Measurements from ENCODE around the gene ACOT7.
"Not testable (repeated sequence)": the region's sequence is repeated elsewhere in the genome, so short reads cannot be mapped to it uniquely, and the experiment has no call there.

The ACOT7 gene

DNA sequence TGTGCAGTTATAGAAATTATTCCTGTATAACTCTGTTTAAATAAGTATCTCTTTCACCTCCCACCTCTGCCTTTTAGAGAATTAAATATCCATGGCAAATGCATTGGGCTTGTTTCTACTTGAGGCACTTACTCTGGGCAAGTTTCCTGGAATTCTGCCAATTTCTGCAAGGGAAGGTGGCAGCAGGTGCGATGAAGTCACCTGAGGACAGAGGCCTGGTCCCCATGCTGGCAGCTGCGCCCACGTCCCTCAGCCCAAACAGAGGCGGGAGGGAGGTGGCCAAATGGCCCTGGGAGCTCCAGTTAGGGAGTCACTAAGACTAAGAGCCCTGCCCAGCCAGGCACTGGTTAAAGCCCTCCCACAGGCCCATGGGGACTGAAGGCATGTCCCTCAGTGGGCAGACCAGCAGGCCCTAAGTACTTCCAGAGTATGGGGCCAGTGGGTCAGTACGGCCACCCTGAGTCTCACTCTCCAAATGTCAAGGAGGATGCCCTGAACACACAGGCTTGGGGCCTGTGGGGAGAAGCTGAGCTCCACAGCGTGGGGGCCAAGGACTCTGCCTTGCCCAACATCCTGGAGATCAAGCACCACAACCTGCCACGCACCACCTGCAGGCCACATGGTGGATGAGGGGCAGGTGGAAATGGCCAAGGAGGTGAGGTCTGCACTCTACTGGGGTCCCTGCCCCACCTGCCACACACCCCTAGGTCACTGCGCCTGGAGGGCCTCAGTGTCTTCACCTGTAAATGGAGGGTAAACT lies 19.4 kb downstream of the ACOT7 start:
- Histone ChIP-seq H3K9me3 (ENCODE audit: insufficient read depth, low read length) (no peaks in the 10 kb centered on the region), H2AFZ (ENCODE audit: low read depth, low read length, severe bottlenecking) (no peak overlapping the region), H3K9ac (ENCODE audit: low read length) (no peak overlapping the region), H3K36me3 (ENCODE audit: low read length) (no peaks in the 10 kb centered on the region), H3K4me2 (ENCODE audit: low read depth, low read length, poor library complexity, severe bottlenecking) (no peak overlapping the region), H3K9me2 (replicated peaks; ENCODE audit: insufficient read depth, low read length) (no peaks in the 10 kb centered on the region), H3K79me2 (ENCODE audit: insufficient read depth, low read length) (no peaks in the 10 kb centered on the region), H3K27me3 (ENCODE audit: low read length) (no peaks in the 10 kb centered on the region), H3F3A (ENCODE audit: insufficient read depth) (no peaks in the 10 kb centered on the region), H3K27ac (ENCODE audit: low read depth, low read length) (no peak overlapping the region), H3K4me3 (ENCODE audit: insufficient read depth, low read length, poor library complexity, severe bottlenecking) (no peak overlapping the region), H4K20me1 (ENCODE audit: low read depth, low read length) (no peaks in the 10 kb centered on the region)
- TF ChIP-seq CTCF (IDR thresholded peaks at IDR 0.05; ENCODE audit: insufficient read depth, low read length, poor library complexity, severe bottlenecking) (no peak), EZH2phosphoT487 (conservative IDR thresholded peaks at IDR 0.05; ENCODE audit: low read length) (no peak)

GRCh38 chr1:6372236-6372635 lies 21.3 kb downstream of the ACOT7 start:
- H3K4me2 ChIP-seq (ENCODE audit: low read depth, low read length, poor library complexity, severe bottlenecking); H2AFZ ChIP-seq (ENCODE audit: low read depth, low read length, severe bottlenecking); H3K79me2 ChIP-seq (ENCODE audit: insufficient read depth, low read length); H3K36me3 ChIP-seq (ENCODE audit: low read length); H3K27ac ChIP-seq (ENCODE audit: low read depth, low read length); H3K27me3 ChIP-seq (ENCODE audit: low read length); H3F3A ChIP-seq (ENCODE audit: insufficient read depth); H3K4me3 ChIP-seq (ENCODE audit: insufficient read depth, low read length, poor library complexity, severe bottlenecking); H3K9me2 ChIP-seq (replicated peaks; ENCODE audit: insufficient read depth, low read length); H4K20me1 ChIP-seq (ENCODE audit: low read depth, low read length); H3K9ac ChIP-seq (ENCODE audit: low read length): not testable (repeated sequence)
- peaks cover 13% of the 10 kb centered on the region for H3K9me3 ChIP-seq (ENCODE audit: insufficient read depth, low read length)

DNA sequence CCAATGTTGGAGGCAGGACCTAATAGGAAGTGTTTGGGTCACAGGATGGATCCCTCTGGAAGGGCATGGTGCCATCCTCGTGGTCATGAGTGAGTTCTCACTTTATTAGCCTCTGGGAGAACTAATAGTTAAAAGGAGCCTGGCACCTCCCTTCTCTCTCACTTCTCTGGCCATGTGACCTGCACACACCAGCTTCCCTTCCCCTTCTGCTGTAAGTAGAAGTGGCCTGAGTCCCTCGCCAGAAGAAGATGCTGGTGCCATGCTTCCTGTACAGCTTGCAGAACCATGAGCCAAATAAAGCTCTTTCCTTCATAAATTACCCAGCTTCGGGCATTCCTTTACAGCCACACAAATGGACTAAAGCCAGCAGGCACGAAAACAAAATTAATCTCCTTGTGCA lies 23.6 kb downstream of the ACOT7 start:
- Histone ChIP-seq H3K4me3 (ENCODE audit: insufficient read depth, low read length, poor library complexity, severe bottlenecking) (no peak overlapping the region), H3K9ac (ENCODE audit: low read length) (no peak overlapping the region), H3K79me2 (ENCODE audit: insufficient read depth, low read length) (no peaks in the 10 kb centered on the region), H3K4me2 (ENCODE audit: low read depth, low read length, poor library complexity, severe bottlenecking) (no peak overlapping the region), H3K36me3 (ENCODE audit: low read length) (no peaks in the 10 kb centered on the region), H3K9me3 (ENCODE audit: insufficient read depth, low read length) (peaks cover 14% of the 10 kb centered on the region), H3K27me3 (ENCODE audit: low read length) (no peaks in the 10 kb centered on the region), H2AFZ (ENCODE audit: low read depth, low read length, severe bottlenecking) (no peak overlapping the region), H3K27ac (ENCODE audit: low read depth, low read length) (no peak overlapping the region), H4K20me1 (ENCODE audit: low read depth, low read length) (no peaks in the 10 kb centered on the region), H3K9me2 (replicated peaks; ENCODE audit: insufficient read depth, low read length) (no peaks in the 10 kb centered on the region), H3F3A (ENCODE audit: insufficient read depth) (no peaks in the 10 kb centered on the region)
- TF ChIP-seq EZH2phosphoT487 (conservative IDR thresholded peaks at IDR 0.05; ENCODE audit: low read length): no peak
- no peak for TF ChIP-seq CTCF (IDR thresholded peaks at IDR 0.05; ENCODE audit: insufficient read depth, low read length, poor library complexity, severe bottlenecking)

- Histone ChIP-seq H3K4me3 (ENCODE audit: insufficient read depth, low read length, poor library complexity, severe bottlenecking) (no peak overlapping the region), H3K79me2 (ENCODE audit: insufficient read depth, low read length) (no peaks in the 10 kb centered on the region)
- no peak for TF ChIP-seq EZH2phosphoT487 (conservative IDR thresholded peaks at IDR 0.05; ENCODE audit: low read length)
- TF ChIP-seq CTCF (IDR thresholded peaks at IDR 0.05; ENCODE audit: insufficient read depth, low read length, poor library complexity, severe bottlenecking): no peak
Measured at GRCh38 chr1:6367381-6368012, 26.1 kb downstream of the ACOT7 start.

More at GRCh38 chr1:6367381-6368012, 26.1 kb downstream of the ACOT7 start:
- no peaks in the 10 kb centered on the region for H3K9me2 ChIP-seq (replicated peaks; ENCODE audit: insufficient read depth, low read length)
- no peak overlapping the region for H3K4me2 ChIP-seq (ENCODE audit: low read depth, low read length, poor library complexity, severe bottlenecking)
- H3K36me3 ChIP-seq (ENCODE audit: low read length): no peaks in the 10 kb centered on the region
- no peak overlapping the region for H3K9ac ChIP-seq (ENCODE audit: low read length)
- no peak overlapping the region for H2AFZ ChIP-seq (ENCODE audit: low read depth, low read length, severe bottlenecking)
- H3K9me3 ChIP-seq (ENCODE audit: insufficient read depth, low read length): peaks cover 14% of the 10 kb centered on the region
- H3K27ac ChIP-seq (ENCODE audit: low read depth, low read length): no peak overlapping the region
- H3F3A ChIP-seq (ENCODE audit: insufficient read depth): no peaks in the 10 kb centered on the region
- no peaks in the 10 kb centered on the region for H4K20me1 ChIP-seq (ENCODE audit: low read depth, low read length)
- no peaks in the 10 kb centered on the region for H3K27me3 ChIP-seq (ENCODE audit: low read length)

All from SU-DHL-6 (cell line).